Lower leg skin (tissue), 4 donors: ENCODE results near the gene PTPRCAP. TPM values are rescaled to one million over a fixed set of nuclear protein-coding genes. Genes with fewer than 3 reads are reported as not detected.

Experiments used
- DNase-seq, 2 donors: peaks; one replicate each; pipeline ENCODE4 v3.0.0-alpha.2; 2019; ENCODE audit warnings: low spot score in 2 of 2
- H3K4me3 ChIP-seq: fragments of 200-600 bp; sonication (generic); 2 replicates; pipeline ENCODE4 v1.5.1; 2017; ENCODE audit warnings: mild to moderate bottlenecking, low read depth; ENCODE audit not compliant: poor library complexity, severe bottlenecking
- POLR2A ChIP-seq, 2 donors: fragments of 450-650 bp; IDR thresholded peaks; one replicate each; pipeline ENCODE4 v1.6.1; 2016 to 2017; ENCODE audit warnings: antibody characterized with exemption in 2 of 2, mild to moderate bottlenecking in 1 of 2, moderate library complexity in 1 of 2
- WGBS, 2 donors: methylation state at CpG; one replicate each; pipeline ENCODE4 v1.1.5; 2018; 5-methylcytosine and 5-hydroxymethylcytosine counted together
- intact Hi-C: fragments of 100-400 bp; cut with DNase I; formaldehyde crosslinking; loops from one replicate; pipeline ENCODE4 v1.15.0; 2023; ENCODE audit warnings: low total_unique reads
- total RNA-seq, 4 donors: library from RNA; depleted of rRNA; stranded (reverse); fragments of >200 nt; gene quantifications; one replicate each; pipeline ENCODE4 v1.1.0, GENCODE V29; 2016
- TF ChIP-seq, protein P1 (sequence below), 3 donors: fragments of 450-650 bp; IDR thresholded peaks; one replicate each; pipeline ENCODE4 v1.5.1; 2016; ENCODE audit warnings: antibody characterized with exemption in 3 of 3, mild to moderate bottlenecking in 3 of 3, moderate library complexity in 2 of 3

Gene PTPRCAP
- total RNA-seq, 4 donors from 2014 or later, result 1.6 to 2.9 (median 2.1) TPM

DNA sequence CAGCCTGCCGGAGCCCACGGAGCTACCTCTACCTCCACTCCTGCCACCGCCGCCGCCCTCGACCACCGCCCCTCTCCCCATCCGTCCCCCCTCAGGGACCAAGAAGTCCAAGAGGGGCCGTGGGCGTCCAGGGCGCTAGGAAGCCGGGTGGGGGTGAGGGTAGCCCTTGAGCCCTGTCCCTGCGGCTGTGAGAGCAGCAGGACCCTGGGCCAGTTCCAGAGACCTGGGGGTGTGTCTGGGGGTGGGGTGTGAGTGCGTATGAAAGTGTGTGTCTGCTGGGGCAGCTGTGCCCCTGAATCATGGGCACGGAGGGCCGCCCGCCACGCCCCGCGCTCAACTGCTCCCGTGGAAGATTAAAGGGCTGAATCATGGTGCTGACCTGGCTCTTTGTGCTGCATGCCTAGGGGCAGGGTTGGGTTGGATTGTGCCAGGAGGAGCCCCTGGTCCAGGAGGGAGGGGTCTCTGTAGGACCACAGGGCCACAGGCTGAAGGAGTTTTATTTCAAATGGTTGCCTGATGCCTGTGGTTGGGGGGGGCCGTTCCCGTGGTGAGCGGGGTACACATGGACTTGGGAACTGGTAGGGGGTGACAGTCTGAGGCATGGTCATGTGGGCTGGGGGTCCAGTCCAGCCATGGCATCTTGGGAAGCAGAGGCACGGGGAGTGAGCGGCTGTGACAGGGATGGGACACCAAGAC, 2.3 kb downstream of the PTPRCAP start:
- intact Hi-C loops, result no loop called here
- TF ChIP-seq POLR2A (IDR thresholded peaks at IDR 0.05), result no peak
- TF ChIP-seq, protein P1, sequence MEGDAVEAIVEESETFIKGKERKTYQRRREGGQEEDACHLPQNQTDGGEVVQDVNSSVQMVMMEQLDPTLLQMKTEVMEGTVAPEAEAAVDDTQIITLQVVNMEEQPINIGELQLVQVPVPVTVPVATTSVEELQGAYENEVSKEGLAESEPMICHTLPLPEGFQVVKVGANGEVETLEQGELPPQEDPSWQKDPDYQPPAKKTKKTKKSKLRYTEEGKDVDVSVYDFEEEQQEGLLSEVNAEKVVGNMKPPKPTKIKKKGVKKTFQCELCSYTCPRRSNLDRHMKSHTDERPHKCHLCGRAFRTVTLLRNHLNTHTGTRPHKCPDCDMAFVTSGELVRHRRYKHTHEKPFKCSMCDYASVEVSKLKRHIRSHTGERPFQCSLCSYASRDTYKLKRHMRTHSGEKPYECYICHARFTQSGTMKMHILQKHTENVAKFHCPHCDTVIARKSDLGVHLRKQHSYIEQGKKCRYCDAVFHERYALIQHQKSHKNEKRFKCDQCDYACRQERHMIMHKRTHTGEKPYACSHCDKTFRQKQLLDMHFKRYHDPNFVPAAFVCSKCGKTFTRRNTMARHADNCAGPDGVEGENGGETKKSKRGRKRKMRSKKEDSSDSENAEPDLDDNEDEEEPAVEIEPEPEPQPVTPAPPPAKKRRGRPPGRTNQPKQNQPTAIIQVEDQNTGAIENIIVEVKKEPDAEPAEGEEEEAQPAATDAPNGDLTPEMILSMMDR (IDR thresholded peaks at IDR 0.05), result no peak
- WGBS, 2 donors, result 70 to 82% methylated on average over 26 of the region's 26 CpGs
- DNase-seq, result no peak
- no peak overlapping the region for H3K4me3 ChIP-seq

DNA sequence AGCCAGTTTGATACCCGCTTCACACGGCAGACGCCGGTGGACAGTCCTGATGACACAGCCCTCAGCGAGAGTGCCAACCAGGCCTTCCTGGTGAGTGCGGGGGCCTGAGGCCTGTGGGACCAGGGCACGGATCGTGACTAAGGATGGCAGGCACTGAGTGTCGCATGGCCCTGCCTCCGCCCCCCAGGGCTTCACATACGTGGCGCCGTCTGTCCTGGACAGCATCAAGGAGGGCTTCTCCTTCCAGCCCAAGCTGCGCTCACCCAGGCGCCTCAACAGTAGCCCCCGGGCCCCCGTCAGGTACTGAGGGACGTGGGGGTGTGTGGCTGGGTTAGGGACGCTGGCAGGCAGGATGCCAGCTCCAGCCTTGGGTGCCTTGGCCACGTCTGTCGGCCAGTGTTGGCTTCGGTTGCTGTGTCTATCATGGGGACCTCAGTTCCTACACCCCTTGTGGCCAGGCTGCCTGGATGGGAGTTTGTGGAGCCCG, 3.0 kb downstream of the PTPRCAP start:
- intact Hi-C loops, result no loop called here
- H3K4me3 ChIP-seq, result no peak overlapping the region
- TF ChIP-seq POLR2A (IDR thresholded peaks at IDR 0.05), result no peak
- TF ChIP-seq, protein P1 (IDR thresholded peaks at IDR 0.05), result no peak
- no peak for DNase-seq
- 70 to 90% methylated on average over 18 to 23 of the region's 23 CpGs for WGBS, 2 donors

DNA sequence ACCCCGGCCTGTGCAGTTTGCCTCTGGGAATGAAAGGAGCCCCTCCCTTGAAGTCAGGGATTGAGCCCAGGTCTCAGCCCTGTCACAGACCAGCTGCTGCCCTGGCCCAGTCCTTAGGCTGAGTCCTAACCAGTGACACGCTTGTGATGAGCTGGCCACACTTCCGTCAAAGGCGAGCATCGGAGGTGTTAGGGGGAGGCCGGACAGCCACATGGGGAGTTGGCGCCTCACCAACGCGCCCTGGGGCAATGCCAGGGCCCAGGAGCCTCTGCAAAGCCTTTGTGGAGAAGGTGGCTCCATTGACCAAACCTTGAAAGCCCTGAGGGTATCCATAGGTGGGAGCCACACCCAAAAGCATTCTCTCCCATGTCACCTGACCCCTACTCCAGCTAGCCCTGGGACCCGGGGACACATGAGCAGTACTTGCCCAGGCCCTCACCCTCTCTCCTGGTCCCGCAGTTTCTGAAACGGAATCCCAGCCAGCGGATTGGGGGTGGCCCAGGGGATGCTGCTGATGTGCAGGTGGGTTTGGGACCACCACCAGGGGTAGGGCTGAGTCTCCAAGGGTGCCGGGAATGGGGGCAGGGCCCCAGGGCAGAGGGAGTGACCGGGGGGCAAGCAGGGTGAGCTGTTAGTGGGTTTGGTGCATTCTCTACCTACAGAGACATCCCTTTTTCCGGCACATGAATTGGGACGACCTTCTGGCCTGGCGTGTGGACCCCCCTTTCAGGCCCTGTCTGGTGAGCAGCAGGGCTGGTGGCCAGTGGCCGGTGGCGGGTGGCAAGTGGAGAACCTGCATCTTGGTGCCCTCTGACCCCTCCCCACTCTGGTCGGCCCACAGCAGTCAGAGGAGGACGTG, 3.7 kb downstream of the PTPRCAP start:
- DNase-seq, result no peak
- TF ChIP-seq, protein P1 (IDR thresholded peaks at IDR 0.05), result no peak
- TF ChIP-seq POLR2A (IDR thresholded peaks at IDR 0.05), result no peak
- 79 to 90% methylated on average over 22 of the region's 22 CpGs for WGBS, 2 donors
- intact Hi-C loops, result no loop called here
- no peak overlapping the region for H3K4me3 ChIP-seq

DNA sequence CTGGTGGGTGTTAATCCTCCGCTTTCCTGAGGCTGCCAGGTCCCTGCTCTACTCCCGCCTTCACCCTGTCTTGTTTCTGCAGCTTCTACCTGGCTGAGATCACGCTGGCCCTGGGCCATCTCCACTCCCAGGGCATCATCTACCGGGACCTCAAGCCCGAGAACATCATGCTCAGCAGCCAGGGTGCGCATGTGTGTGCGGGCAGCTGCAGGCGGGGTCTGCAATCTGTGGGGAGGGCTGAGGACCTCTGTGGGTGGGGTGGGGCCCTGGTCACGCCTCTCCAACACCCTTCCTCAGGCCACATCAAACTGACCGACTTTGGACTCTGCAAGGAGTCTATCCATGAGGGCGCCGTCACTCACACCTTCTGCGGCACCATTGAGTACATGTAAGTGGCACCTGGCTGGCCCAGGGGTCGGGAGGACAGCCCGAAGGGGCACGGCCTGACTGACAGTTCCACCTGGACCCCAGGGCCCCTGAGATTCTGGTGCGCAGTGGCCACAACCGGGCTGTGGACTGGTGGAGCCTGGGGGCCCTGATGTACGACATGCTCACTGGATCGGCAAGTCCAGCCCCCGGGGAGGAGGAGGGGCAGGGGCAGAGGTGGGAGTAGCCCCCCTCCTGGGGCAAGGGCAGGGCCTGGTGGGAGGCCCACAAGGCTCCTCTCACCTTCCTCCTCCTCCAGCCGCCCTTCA, 4.7 kb downstream of the PTPRCAP start:
- 87 to 89% methylated on average over 16 of the region's 22 CpGs for WGBS, 2 donors
- no peak for DNase-seq
- no peak for TF ChIP-seq POLR2A (IDR thresholded peaks at IDR 0.05)
- TF ChIP-seq, protein P1 (IDR thresholded peaks at IDR 0.05), result no peak
- intact Hi-C loops, result no loop called here
- H3K4me3 ChIP-seq, result no peak overlapping the region

DNA sequence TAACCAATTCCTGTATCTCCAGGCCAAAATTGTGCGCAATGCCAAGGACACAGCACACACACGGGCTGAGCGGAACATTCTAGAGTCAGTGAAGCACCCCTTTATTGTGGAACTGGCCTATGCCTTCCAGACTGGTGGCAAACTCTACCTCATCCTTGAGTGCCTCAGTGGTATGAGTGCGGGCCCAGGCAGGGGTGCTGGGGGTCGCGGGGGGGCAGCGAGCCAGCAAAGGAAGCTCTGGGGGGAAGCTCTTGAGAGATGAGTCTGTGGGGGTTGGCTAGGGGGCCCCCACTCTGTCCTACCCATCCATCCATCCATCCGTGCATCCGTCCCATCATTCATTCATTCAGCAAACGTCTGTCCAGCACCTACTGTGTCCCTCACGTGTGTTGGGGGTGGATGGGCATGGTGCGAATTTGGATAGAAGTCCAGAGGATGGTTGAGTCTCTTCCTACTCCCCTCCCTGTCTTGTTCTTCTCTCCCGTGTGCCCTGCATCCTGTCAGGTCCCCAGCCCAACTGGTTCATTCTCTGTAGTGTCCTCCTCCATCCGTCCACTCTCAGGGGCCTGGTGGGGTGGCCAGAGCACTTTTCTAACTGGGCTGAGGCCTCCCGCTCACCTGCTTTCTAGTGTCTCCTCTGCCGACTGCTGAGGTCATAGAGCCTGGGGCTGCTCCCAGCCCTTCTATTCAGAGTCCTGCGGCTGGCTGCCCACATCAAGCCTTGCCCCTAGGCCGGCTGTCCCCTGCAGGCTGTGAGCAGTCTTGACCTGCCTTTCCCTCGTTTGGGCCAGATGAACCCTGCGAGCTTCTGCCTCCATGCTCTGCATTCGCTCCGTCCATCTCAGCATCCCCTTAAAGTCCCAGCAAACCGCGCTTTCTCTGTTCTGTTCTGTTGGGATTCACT, 5.9 kb downstream of the PTPRCAP start:
- intact Hi-C loops, result no loop called here
- no peak for DNase-seq
- WGBS, 2 donors, result 88 to 91% methylated on average over 24 of the region's 24 CpGs
- no peak overlapping the region for H3K4me3 ChIP-seq
- TF ChIP-seq POLR2A (IDR thresholded peaks at IDR 0.05), result no peak
- TF ChIP-seq, protein P1 (IDR thresholded peaks at IDR 0.05), result no peak
